Mammary epithelial cell (primary cell): ENCODE results near the gene TMEM94.

Experiments used
- EZH2 ChIP-seq: IDR thresholded peaks from 2 replicates; pipeline ENCODE4 v1.6.1; 2012; ENCODE audit warnings: low read length, inconsistent platforms, borderline replicate concordance
- TF ChIP-seq, protein P1 (sequence below), 2 donors: IDR thresholded peaks in 1 of 2; conservative IDR thresholded peaks in 1 of 2; 2 replicates each; pipeline ENCODE4 v1.5.1; 2011 to 2012; ENCODE audit warnings: inconsistent platforms in 2 of 2, low read length in 2 of 2, mild to moderate bottlenecking in 2 of 2, control low read depth in 1 of 2, low read depth in 1 of 2; ENCODE audit not compliant: insufficient read depth in 1 of 2; ENCODE audit errors: extremely low read depth in 1 of 2

DNA sequence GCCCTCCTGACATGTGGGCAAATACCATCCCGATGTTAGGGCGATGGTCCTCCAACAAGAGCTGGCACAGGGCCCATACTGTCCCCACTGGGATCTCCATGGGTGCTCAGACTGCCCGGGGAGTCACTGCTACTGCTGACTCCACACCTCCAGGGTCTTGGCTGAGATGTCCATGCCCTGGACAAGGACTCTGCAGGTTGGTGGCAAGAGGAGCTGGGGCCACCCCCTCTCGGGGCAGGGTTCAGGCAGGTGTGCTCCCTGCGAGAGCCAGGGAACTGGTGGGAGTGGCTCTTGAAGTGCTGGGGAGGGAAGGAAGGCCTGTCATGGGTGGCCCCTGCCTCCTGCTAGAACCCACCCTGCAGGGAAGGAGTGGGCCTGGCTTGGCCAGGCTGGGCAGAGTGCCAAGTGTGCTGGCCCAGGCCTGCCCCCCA lies 52.5 kb downstream of the TMEM94 start:
- TF ChIP-seq, protein P1, sequence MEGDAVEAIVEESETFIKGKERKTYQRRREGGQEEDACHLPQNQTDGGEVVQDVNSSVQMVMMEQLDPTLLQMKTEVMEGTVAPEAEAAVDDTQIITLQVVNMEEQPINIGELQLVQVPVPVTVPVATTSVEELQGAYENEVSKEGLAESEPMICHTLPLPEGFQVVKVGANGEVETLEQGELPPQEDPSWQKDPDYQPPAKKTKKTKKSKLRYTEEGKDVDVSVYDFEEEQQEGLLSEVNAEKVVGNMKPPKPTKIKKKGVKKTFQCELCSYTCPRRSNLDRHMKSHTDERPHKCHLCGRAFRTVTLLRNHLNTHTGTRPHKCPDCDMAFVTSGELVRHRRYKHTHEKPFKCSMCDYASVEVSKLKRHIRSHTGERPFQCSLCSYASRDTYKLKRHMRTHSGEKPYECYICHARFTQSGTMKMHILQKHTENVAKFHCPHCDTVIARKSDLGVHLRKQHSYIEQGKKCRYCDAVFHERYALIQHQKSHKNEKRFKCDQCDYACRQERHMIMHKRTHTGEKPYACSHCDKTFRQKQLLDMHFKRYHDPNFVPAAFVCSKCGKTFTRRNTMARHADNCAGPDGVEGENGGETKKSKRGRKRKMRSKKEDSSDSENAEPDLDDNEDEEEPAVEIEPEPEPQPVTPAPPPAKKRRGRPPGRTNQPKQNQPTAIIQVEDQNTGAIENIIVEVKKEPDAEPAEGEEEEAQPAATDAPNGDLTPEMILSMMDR (conservative IDR thresholded peaks at IDR 0.05 in 1 of 2, IDR thresholded peaks at IDR 0.05 in 1 of 2; ENCODE audit: extremely low read depth in 1 of 2, insufficient read depth in 1 of 2, low read depth in 1 of 2, low read length in 2 of 2): no peak
- TF ChIP-seq EZH2: no peak
